ENCODE results near the gene PLOD3.
A peak's percentile ranks its signal among the peaks of the same experiment; 100 is the strongest.

- TF ChIP-seq POLR2A (conservative IDR thresholded peaks at IDR 0.05) (no peak; the same call in 1 of the 2 replicates), GMEB1 (CRISPR knock-in tag; IDR thresholded peaks at IDR 0.05) (peak; percentile 67), MXI1 (IDR thresholded peaks at IDR 0.05; ENCODE audit: low read depth, low read length) (peak; percentile 90)
These were observed 52.1 kb downstream of the PLOD3 start, which contains the start of gene VGF for GRCh38 chr7:101165075-101165957.

All from K562 (cell line).